ENCODE data around the gene MYO18B.

Gene MYO18B

DNA sequence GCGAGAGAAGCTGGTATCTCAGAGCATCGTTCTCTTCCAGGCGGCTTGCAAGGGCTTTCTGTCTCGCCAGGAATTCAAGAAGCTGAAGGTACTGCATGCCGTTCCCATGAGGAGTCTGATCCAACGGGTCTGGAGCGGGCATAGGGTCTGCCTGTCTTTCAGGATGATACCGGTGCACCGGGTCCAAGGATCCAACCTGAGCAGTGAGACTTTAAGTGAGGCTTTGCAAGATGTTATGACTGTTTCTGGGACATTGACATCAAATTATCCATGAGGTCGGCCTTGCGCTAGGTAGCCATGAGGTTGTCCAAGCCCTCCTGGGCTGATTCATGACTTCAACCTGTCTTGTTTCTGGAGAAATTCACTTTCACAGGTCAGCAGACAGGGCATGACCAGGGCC, 132.3 kb downstream of the MYO18B start:
- DNase-seq = no peak

GRCh38 chr22:25875461-25875860, 133.5 kb downstream of the MYO18B start:
- no peak for DNase-seq

- no peak for DNase-seq
Observed at GRCh38 chr22:25876871-25877270, 134.9 kb downstream of the MYO18B start.

- DNase-seq = no peak
Observed at GRCh38 chr22:25878933-25879332, 136.9 kb downstream of the MYO18B start.

DNA sequence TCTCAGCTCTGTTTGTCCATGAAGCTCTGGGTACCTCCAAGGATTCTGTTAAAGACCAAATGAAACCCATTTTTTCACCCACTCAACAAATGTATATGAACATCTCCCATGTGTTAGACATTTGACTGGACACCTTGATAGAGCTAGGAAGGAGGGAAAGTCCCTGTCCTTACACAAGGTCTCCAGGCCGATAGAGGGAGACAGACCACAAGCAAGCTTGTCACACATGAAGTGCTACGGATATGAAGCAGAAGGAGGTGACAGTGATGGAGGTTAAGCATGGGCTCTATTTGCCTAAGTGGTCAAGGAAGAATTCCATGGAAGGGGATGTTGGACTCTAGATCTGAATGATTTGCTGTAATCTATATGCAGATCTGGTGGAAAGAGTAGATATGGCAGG, 138.5 kb downstream of the MYO18B start:
- DNase-seq = no peak

DNA sequence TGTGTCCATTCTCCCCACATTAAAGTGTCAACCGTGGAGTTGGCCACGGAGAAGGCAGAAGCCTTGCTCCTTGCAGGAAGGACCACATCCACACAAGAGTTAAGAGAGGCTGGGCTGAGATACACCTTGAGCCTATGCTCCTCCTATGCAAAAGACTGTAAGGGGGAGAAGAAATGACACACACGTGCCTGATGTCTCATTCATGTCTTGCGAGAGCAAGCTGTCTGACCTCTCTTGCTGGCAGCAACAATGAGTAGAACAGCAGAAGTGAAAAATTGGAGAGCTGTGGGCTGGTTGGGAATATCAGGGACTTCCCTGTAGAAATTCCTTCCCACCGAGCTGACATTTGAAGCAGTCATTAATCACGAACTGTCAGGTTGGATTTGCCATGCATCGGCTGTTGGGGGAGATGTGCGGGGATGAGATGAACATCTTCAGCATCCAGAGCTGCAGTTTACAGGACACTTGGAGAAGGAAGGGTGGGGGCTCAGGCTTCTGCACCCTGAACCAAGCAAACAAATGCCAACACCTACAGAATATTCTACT, 139.3 kb downstream of the MYO18B start:
- no peak for DNase-seq

- no peak for DNase-seq
Observed at GRCh38 chr22:25882360-25882759, 140.4 kb downstream of the MYO18B start.

- no peak for DNase-seq
Observed at GRCh38 chr22:25883482-25884033, 141.6 kb downstream of the MYO18B start.

DNA sequence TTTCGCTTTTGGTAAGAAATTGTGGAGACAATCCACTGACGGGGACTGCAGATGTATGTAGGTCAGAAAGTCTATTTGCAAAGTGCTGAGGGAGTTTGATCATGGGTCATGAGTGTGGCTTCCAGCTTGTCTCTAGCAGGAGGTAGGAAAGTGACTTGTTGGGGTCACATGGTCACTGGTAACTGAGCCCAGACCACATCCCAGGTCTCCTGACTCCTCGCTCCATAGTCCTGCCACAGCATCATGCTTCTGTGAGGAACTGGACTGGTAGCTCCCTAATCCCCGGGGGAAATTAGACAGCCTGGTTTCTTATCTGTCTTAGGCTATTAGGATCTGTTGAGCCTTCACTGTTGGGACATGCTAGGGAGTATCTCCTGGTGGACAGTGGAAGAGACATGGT, 142.1 kb downstream of the MYO18B start:
- no peak for DNase-seq

DNA sequence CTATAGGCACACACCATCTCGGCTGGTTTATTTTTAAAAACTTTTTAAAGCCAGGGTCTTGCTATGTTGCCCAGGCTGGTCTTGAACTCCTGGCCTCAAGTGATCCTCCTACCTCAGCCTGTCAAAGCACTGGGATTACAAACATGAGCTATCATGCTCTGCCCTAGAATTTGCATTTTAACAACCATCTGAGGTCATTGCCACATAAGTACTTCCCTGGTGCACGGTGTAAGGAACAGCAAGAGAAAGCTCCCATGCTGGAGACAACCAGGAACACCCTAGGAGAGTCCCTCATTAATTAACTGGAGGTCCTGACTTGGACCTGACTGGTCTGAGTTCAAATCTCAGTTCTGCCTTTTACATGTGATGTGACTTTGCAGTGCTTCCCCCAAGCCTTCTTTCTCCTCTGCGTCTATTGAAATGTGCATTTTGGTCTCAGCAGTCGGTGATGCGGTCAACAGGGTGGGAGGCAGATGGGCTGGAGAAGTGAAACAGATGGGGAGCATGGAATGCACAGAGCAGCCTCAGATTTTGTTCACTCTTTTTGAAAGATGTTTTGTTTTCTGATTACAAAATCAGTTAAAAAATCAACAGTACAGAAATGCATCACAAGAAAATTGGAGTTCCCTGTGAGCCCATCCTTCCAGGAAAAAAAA, 146.5 kb downstream of the MYO18B start:
- DNase-seq = no peak

DNA sequence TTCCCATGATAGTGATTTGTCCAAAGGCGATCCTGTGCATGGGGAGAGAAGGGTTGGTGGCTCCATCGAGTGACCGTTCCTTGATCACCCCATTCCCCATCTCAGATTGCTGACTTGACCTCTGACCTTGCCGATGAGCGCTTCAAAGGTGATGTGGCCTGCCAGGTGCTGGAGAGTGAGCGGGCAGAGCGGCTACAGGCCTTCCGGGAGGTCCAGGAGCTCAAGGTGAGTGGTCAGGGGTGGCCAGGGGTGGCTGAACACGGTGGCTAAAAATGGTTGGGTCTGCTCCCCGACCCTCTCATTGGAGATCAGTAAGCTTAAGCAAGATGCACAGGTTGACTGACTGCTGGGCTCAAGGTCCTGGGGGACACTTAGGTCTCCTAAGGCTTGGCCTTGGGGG, 148.7 kb downstream of the MYO18B start:
- no peak for DNase-seq

DNA sequence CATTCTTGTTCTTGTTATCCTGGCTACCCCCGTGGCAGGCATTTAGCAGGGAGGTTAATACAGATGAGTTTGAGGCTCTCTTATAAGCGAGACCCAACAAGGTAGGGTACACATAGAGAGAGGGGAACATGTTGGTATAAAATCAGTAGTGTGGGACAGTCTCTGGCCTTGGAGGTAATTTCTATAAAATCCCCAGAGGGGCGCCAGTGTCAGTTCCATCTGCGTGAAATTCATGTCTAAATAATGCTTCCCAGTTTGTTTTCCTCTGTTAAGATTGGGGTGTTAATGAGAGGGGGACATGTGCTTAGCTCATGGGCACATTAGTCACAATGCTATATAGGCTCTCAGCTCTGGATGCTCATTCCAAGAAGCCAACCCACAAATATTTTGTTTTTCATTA, 150.7 kb downstream of the MYO18B start:
- no peak for DNase-seq

- DNase-seq = no peak
Observed at GRCh38 chr22:25895678-25896077, 153.7 kb downstream of the MYO18B start.

GRCh38 chr22:25896098-25896497, 154.1 kb downstream of the MYO18B start:
- no peak for DNase-seq

DNA sequence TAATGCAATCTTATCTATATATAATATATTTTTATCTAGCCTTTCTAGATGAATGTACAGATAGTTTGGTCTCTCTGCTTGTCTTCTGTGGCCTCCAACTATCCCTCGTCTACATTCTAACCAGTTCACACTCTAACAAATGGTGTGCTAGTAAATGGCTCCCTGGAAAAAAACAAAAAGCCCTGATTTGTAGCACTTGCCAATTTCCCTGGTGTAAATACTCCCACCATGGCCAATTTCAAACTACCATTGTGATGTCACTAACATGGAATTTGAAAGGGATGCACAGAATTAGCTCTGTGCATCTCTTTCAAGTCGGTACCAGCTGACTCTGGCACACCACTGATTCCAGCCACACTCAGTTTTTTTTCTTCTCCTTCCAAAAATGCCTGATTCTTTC, 154.6 kb downstream of the MYO18B start:
- DNase-seq = no peak

GRCh38 chr22:25898707-25899365, 156.8 kb downstream of the MYO18B start:
- DNase-seq = no peak

DNA sequence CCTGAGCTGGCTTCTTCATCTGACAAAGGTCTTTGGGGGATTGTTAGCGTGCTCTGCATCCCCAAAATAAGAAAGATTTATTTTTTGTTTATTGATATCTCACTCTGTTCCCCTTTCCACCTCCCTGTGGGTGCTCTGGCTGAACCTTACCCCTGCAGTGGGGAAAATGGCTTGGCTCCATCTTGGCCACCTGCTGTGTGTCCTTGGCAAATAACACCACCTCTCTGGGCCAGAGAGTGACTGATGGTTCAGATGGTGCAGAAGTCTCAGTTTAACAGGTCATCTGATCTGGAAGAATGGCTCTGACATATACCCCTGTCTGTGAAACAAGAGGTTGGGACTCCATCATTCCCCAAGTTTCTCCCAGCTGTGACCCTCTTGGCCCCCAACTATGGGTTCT, 157.6 kb downstream of the MYO18B start:
- no peak for DNase-seq

GRCh38 chr22:25900390-25900789, 158.4 kb downstream of the MYO18B start:
- DNase-seq = no peak

- DNase-seq = no peak
Observed at GRCh38 chr22:25900880-25901279, 158.9 kb downstream of the MYO18B start.

GRCh38 chr22:25902402-25902801, 160.4 kb downstream of the MYO18B start:
- no peak for DNase-seq

- no peak for DNase-seq
Observed at GRCh38 chr22:25903294-25903693, 161.3 kb downstream of the MYO18B start.

DNA sequence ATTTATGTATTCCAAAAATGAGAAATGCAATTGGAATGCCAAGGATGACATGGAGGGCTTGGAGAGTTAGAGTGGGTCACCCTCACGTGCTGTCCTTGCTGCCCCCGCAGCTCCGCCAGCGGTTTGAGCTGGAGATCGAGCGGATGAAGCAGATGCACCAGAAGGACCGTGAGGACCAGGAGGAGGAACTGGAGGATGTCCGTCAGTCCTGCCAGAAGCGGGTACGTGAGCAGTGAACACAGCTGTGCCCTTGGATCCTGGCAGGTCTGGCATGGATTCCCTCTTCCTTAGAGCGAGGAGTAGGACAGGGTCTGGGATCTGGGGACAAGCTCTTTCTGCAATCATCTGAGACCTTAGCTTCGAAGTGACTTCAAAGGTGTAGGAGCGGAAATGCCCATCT, 166.2 kb downstream of the MYO18B start:
- no peak for DNase-seq

DNA sequence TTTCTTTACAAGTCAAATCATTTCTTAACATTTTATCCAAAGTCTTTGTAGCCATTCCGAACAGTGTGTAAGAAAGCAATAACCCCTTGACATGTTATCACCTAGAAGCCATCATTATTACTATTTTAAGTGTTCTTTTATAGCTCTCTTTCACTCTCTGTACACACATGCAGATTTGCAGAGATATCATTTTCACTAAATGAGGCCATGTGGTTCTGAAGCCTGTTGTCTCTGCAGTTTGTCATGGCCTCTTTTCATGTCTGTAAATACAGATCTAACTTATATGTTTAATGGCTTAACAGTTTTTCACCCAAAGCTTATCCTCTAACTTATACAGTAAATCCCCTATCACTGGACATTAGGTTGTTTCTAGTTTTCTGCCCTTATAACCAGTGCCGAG, 166.8 kb downstream of the MYO18B start:
- no peak for DNase-seq

DNA sequence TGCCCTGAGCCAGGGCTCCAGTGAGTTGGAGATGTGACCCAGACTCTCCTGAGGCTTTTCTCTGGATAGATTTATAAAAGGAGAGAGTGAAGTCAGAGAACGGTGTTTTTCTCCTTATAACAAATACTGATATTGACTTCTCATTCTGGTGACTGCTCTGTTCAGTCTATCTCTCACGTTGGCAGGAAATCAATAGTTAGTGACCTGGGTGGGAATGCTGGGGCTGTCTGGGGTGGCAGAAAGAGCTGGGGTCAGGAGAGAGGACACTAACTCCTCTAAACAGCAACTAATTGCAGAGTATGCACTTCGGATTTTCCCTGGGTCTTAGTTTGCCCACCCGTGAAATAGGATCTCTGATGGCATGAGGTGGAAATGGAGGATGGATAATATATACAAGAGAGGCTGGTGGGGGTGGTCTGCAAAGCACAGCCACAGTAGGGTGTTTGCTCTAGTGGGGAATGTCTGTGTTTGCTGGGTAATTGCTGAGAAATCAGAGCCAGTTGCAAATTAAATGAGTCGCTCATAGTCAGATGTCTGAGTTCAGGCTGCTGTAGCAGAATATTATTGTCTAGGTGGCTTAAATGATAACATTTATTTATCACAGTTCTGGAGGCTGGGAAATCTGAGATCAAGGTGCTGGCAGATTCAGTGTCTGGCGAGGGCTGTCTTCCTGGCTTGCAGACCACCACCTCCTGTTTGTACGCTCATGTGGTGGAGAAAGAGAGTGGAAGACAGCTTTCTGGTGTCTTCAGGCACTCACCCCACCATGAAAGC, 167.8 kb downstream of the MYO18B start:
- DNase-seq = no peak

Measured in activated T-cell treated with anti-CD3 and anti-CD28 coated beads for 4 hours (primary cell).